NCI-H2196 (cell line): ENCODE measurements around the gene DLX3.

Experiments used
- DNase-seq: peaks from one replicate; lab custom pipeline; 2025; ENCODE audit not compliant: unreplicated experiment; lab: John Stamatoyannopoulos, UW

DLX3 gene

GRCh38 chr17:49992933-49993422, 2.0 kb downstream of the DLX3 start:
- no peak for DNase-seq

- no peak for DNase-seq
Observed at GRCh38 chr17:49992191-49992932, 2.7 kb downstream of the DLX3 start.

- DNase-seq: no peak
Observed at GRCh38 chr17:49991409-49991808, 3.6 kb downstream of the DLX3 start.

- DNase-seq: no peak
Observed at GRCh38 chr17:49990921-49991320, 4.1 kb downstream of the DLX3 start.

GRCh38 chr17:49990331-49990730, 4.7 kb downstream of the DLX3 start:
- DNase-seq: no peak

GRCh38 chr17:49989518-49989880, 5.5 kb downstream of the DLX3 start:
- no peak for DNase-seq

- peak; percentile 82 for DNase-seq
Observed at GRCh38 chr17:49987681-49988441, 7.2 kb downstream of the DLX3 start.

- no peak for DNase-seq
Observed at GRCh38 chr17:49987290-49987585, 7.8 kb downstream of the DLX3 start.

- DNase-seq: no peak
Observed at GRCh38 chr17:49986396-49987289, 8.4 kb downstream of the DLX3 start.

GRCh38 chr17:49985310-49985990, 9.6 kb downstream of the DLX3 start:
- no peak for DNase-seq

- DNase-seq: no peak
Observed at GRCh38 chr17:49984776-49985175, 10.2 kb downstream of the DLX3 start.

GRCh38 chr17:49984283-49984682, 10.7 kb downstream of the DLX3 start:
- no peak for DNase-seq

- DNase-seq: no peak
Observed at GRCh38 chr17:49980703-49981197, 14.3 kb downstream of the DLX3 start.

- DNase-seq: no peak
Observed at GRCh38 chr17:49979748-49980479, 15.1 kb downstream of the DLX3 start.

- DNase-seq: no peak
Observed at GRCh38 chr17:49978501-49978900, 16.5 kb downstream of the DLX3 start.

- no peak for DNase-seq
Observed at GRCh38 chr17:49977463-49978389, 17.3 kb downstream of the DLX3 start.

GRCh38 chr17:49976828-49977202, 18.2 kb downstream of the DLX3 start:
- no peak for DNase-seq

GRCh38 chr17:49976163-49976827, 18.7 kb downstream of the DLX3 start:
- no peak for DNase-seq

- no peak for DNase-seq
Observed at GRCh38 chr17:49975531-49975930, 19.5 kb downstream of the DLX3 start.
